WTC11 (cell line): ENCODE measurements around the gene AKT1.

ENCODE experiments used
- ATF3 ChIP-seq: sonication (generic); formaldehyde crosslinking; conservative IDR thresholded peaks from 2 replicates; pipeline ENCODE4 v1.8.1; 2022; ENCODE audit warnings: mild to moderate bottlenecking, missing genetic modification reagents
- E2F4 ChIP-seq: sonication (generic); formaldehyde crosslinking; IDR thresholded peaks from 2 replicates; pipeline ENCODE4 v1.8.1; 2022; ENCODE audit warnings: low read depth, mild to moderate bottlenecking, moderate library complexity, missing genetic modification reagents, borderline replicate concordance
- EMX1 ChIP-seq: fragments of 250-450 bp; sonication (Bioruptor Pico); IDR thresholded peaks from 2 replicates; pipeline ENCODE4 v1.8.0; 2021; ENCODE audit warnings: mild to moderate bottlenecking
- NR2C2 ChIP-seq: sonication (generic); formaldehyde crosslinking; IDR thresholded peaks from 2 replicates; pipeline ENCODE4 v1.8.0; 2022; ENCODE audit warnings: mild to moderate bottlenecking, missing genetic modification reagents
- TEAD4 ChIP-seq: sonication (generic); formaldehyde crosslinking; IDR thresholded peaks from 2 replicates; pipeline ENCODE4 v1.8.0; 2022; ENCODE audit warnings: mild to moderate bottlenecking, missing genetic modification reagents
- TF ChIP-seq, protein P1 (sequence below): fragments of 200-600 bp; IDR thresholded peaks from 2 replicates; pipeline ENCODE4 v1.8.0; 2022; ENCODE audit warnings: antibody characterized with exemption

DNA sequence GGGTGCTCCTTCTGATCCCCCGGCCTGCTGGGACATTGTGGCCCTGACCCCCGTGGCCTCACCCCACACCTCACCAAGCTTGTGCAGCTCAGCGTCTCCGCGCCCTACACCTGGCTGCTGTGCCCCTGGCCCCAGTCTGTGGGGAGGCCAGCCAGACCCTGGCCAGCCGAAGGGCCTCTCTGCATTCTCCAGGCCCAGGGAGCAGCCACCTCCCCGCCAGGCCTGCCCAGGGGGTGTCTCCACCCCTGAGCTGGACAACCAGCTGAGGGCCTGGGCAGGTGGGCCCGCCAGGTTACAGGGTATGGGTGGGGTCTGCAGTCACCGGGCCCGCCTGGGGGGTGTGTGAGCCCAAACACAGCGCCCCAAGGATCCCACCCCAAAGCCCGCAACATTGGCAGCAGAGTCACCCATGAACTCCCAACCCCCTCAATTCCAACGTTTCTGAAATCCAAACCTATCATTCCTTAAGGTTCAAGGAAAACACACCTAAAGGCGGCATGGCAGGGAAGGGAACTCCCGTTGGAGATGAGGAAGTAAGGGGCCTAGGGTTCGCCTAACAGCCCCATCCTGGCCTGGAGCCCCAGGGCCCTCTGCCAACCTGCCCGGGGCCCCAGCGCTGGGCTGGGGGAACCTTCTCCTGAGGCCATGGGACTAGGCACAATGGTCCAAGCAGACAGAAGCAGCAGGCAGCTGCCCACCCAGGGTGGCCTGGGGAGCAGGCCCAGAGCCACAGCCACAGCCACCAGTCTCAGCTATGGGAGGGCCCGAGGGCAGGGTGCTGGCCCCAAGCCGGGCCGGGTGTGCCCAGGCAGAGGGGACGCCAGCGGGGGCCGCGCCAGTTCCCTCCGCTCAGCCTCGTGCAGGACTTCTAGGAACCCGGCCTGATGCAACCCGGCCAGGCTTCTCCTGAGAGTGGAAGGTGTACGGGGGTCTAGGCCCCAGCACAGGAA lies 8.5 kb downstream of the AKT1 start:
- TF ChIP-seq, protein P1, sequence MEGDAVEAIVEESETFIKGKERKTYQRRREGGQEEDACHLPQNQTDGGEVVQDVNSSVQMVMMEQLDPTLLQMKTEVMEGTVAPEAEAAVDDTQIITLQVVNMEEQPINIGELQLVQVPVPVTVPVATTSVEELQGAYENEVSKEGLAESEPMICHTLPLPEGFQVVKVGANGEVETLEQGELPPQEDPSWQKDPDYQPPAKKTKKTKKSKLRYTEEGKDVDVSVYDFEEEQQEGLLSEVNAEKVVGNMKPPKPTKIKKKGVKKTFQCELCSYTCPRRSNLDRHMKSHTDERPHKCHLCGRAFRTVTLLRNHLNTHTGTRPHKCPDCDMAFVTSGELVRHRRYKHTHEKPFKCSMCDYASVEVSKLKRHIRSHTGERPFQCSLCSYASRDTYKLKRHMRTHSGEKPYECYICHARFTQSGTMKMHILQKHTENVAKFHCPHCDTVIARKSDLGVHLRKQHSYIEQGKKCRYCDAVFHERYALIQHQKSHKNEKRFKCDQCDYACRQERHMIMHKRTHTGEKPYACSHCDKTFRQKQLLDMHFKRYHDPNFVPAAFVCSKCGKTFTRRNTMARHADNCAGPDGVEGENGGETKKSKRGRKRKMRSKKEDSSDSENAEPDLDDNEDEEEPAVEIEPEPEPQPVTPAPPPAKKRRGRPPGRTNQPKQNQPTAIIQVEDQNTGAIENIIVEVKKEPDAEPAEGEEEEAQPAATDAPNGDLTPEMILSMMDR, result no peak
- TF ChIP-seq TEAD4 (no peak), EMX1 (CRISPR knock-in tag) (no peak), E2F4 (CRISPR knock-in tag) (no peak), NR2C2 (CRISPR knock-in tag) (no peak), ATF3 (CRISPR knock-in tag) (no peak)
